Testis (tissue), 3 donors: ENCODE results near the gene SLC39A12. TPM values are rescaled to one million over a fixed set of nuclear protein-coding genes. Genes with fewer than 3 reads are reported as not detected.

ENCODE experiments used
- DNase-seq: peaks from one replicate; pipeline ENCODE4 v3.0.0-alpha.2; 2019
- H3K27ac ChIP-seq, 2 donors: fragments of 200-600 bp; sonication (generic); one replicate each; pipeline ENCODE4 v1.5.1; 2019
- H3K27me3 ChIP-seq: fragments of 200-600 bp; sonication (generic); one replicate; pipeline ENCODE4 v1.5.1; 2019
- H3K36me3 ChIP-seq: fragments of 200-600 bp; sonication (generic); one replicate; pipeline ENCODE4 v1.5.1; 2017; ENCODE audit warnings: low read depth; ENCODE audit errors: missing control alignments
- H3K4me1 ChIP-seq: fragments of 200-600 bp; sonication (generic); one replicate; pipeline ENCODE4 v1.5.1; 2019
- H3K4me3 ChIP-seq, 2 donors: fragments of 200-600 bp; sonication (generic); one replicate each; pipeline ENCODE4 v1.5.1; 2017 to 2019
- H3K9me3 ChIP-seq: fragments of 200-600 bp; sonication (generic); one replicate; pipeline ENCODE4 v1.5.1; 2017
- POLR2A ChIP-seq: fragments of 450-650 bp; IDR thresholded peaks from one replicate; pipeline ENCODE4 v1.6.1; 2017; ENCODE audit warnings: antibody characterized with exemption, mild to moderate bottlenecking, moderate library complexity
- WGBS, 2 donors: methylation state at CpG; one replicate each; pipeline ENCODE4 v1.1.5; 2018; 5-methylcytosine and 5-hydroxymethylcytosine counted together
- intact Hi-C: fragments of 100-400 bp; cut with DNase I; formaldehyde crosslinking; loops from one replicate; pipeline ENCODE4 v1.15.1; 2023; ENCODE audit warnings: low total_unique reads
- polyA plus RNA-seq: library from polyadenylated mRNA; stranded (reverse); fragments of 350-450 nt; fragmentation: Illumina TruSeq; extraction: RNeasy Lipid Tissue Mini Kit (QIAGEN cat#74804); gene quantifications from one replicate; pipeline ENCODE4 v1.2.3, GENCODE V29; 2014; ENCODE audit warnings: low read depth, low replicate concordance; ENCODE audit not compliant: insufficient read depth
- total RNA-seq, 2 donors: library from RNA; depleted of rRNA; stranded (reverse); fragments of >200 nt; gene quantifications; one replicate each; pipeline ENCODE4 v1.2.3, GENCODE V29; 2016
- TF ChIP-seq, protein P1 (sequence below), 3 experiments: fragments of 450-650 bp in 2 of 3; fragments of 200-600 bp in 1 of 3; sonication (generic) in 1 of 3; IDR thresholded peaks; one replicate each; pipeline ENCODE4 v1.5.1; 2016 to 2019; ENCODE audit warnings: antibody characterized with exemption in 3 of 3, mild to moderate bottlenecking in 2 of 3, moderate library complexity in 1 of 3

SLC39A12 gene
- total and polyA plus RNA-seq, 3 donors from 2014 or later: 0.38 to 0.68 (median 0.47) TPM

- intact Hi-C loops: no loop called here
- no peak overlapping the region for H3K4me3 ChIP-seq
- H3K27ac ChIP-seq: no peak overlapping the region
- H3K9me3 ChIP-seq: no peaks in the 10 kb centered on the region
- no peak for DNase-seq
- no peaks in the 10 kb centered on the region for H3K4me1 ChIP-seq
- no peaks in the 10 kb centered on the region for H3K36me3 ChIP-seq
- no peaks in the 10 kb centered on the region for H3K27me3 ChIP-seq
- TF ChIP-seq POLR2A: no peak
- TF ChIP-seq, protein P1, sequence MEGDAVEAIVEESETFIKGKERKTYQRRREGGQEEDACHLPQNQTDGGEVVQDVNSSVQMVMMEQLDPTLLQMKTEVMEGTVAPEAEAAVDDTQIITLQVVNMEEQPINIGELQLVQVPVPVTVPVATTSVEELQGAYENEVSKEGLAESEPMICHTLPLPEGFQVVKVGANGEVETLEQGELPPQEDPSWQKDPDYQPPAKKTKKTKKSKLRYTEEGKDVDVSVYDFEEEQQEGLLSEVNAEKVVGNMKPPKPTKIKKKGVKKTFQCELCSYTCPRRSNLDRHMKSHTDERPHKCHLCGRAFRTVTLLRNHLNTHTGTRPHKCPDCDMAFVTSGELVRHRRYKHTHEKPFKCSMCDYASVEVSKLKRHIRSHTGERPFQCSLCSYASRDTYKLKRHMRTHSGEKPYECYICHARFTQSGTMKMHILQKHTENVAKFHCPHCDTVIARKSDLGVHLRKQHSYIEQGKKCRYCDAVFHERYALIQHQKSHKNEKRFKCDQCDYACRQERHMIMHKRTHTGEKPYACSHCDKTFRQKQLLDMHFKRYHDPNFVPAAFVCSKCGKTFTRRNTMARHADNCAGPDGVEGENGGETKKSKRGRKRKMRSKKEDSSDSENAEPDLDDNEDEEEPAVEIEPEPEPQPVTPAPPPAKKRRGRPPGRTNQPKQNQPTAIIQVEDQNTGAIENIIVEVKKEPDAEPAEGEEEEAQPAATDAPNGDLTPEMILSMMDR (IDR thresholded peaks at IDR 0.05): no peak
Measured at GRCh38 chr10:18086746-18087145, 135.0 kb downstream of the SLC39A12 start.

DNA sequence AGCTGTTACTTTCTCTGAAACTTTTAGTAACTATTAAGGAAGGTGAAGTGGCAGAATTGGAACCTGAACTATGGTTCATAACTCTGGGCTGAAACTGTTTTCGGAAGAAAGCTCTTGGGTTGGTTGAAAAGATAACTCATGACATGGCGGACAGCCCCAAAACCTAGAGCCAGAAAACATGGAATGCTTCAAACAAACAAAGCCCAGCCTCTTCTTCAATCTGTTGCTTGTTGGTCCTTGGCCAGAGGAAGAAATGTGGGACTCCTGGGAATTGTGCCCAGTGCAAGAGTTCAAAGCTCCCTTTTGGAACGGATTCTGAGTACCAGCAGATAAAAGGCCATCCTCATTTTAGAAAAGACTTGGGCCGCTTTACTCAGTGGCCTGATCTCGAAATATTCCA is 135.6 kb downstream of the SLC39A12 start:
- DNase-seq: no peak
- Histone ChIP-seq H3K4me1 (no peaks in the 10 kb centered on the region), H3K4me3 (no peak overlapping the region), H3K9me3 (no peaks in the 10 kb centered on the region), H3K36me3 (no peaks in the 10 kb centered on the region), H3K27me3 (no peaks in the 10 kb centered on the region), H3K27ac (no peak overlapping the region)
- 48 to 49% methylated on average over 5 of the region's 5 CpGs for WGBS, 2 donors
- intact Hi-C loops: no loop called here
- TF ChIP-seq, protein P1 (IDR thresholded peaks at IDR 0.05): no peak
- TF ChIP-seq POLR2A: no peak

Other genes with a start within 250 kb of the SLC39A12 start
- gene TMEM236, start 199.7 kb upstream of the SLC39A12 start, total RNA-seq: under 1 TPM; 0.43 to 0.47 TPM
- gene TMEM236, start 199.7 kb upstream of the SLC39A12 start, polyA plus RNA-seq: 0.49 TPM
- gene MRC1, start 142.6 kb upstream of the SLC39A12 start, total RNA-seq: 10 to 100 TPM; 17.3 to 29.5 TPM
- gene MRC1, start 142.6 kb upstream of the SLC39A12 start, polyA plus RNA-seq: 20.4 TPM
- gene CACNB2, start 188.5 kb downstream of the SLC39A12 start, total RNA-seq: 1 to 10 TPM; 1.4 to 4.8 TPM
- 1.3 TPM for gene CACNB2, start 188.5 kb downstream of the SLC39A12 start, polyA plus RNA-seq